Ovary (tissue), 9 donors: ENCODE data around the gene CEP57L1. TPM values are rescaled to one million over a fixed set of nuclear protein-coding genes. Genes with fewer than 3 reads are reported as not detected.

Source experiments
- DNase-seq, 5 donors: peaks; one replicate each; pipeline ENCODE4 v3.0.0-alpha.2; 2019 to 2020
- H3K27ac ChIP-seq, 2 donors: fragments of 200-600 bp; one replicate each; pipeline versions ENCODE4 v1.5.1 to v1.8.0; 2019 to 2022
- H3K27me3 ChIP-seq: fragments of 200-600 bp; one replicate; pipeline ENCODE4 v1.8.0; 2022
- H3K36me3 ChIP-seq: fragments of 200-600 bp; sonication (generic); one replicate; pipeline ENCODE4 v1.5.1; 2019
- H3K4me1 ChIP-seq: one replicate; pipeline ENCODE4 v1.8.1; 2013; ENCODE audit warnings: mild to moderate bottlenecking, moderate library complexity; ENCODE audit not compliant: insufficient read depth
- H3K4me3 ChIP-seq: fragments of 200-600 bp; sonication (generic); one replicate; pipeline ENCODE4 v1.5.1; 2017
- H3K9me3 ChIP-seq, 2 donors: fragments of 200-600 bp in 1 of 2; sonication (generic) in 1 of 2; one replicate each; pipeline versions ENCODE4 v1.5.1 to v1.8.1; 2013 to 2019; ENCODE audit warnings: mild to moderate bottlenecking in 1 of 2, moderate library complexity in 1 of 2
- CTCF ChIP-seq, 3 donors: fragments of 450-650 bp in 2 of 3; fragments of 200-600 bp in 1 of 3; IDR thresholded peaks; one replicate each; pipeline versions ENCODE4 v1.5.1 to v1.8.0; 2016 to 2022; ENCODE audit warnings: antibody characterized with exemption in 3 of 3, mild to moderate bottlenecking in 1 of 3
- EP300 ChIP-seq: sonication (generic); formaldehyde crosslinking; IDR thresholded peaks from one replicate; pipeline ENCODE4 v1.6.1; 2017; ENCODE audit warnings: antibody characterized with exemption
- POLR2A ChIP-seq: fragments of 450-650 bp; IDR thresholded peaks from one replicate; pipeline ENCODE4 v1.6.1; 2017; ENCODE audit warnings: antibody characterized with exemption, mild to moderate bottlenecking, moderate library complexity
- WGBS, 3 donors: extraction: QIAGEN DNeasy Blood & Tissue Kit in 1 of 3; methylation state at CpG; one replicate each; pipeline versions ENCODE4 v1.1.5 to v1.1.7; 2013 to 2017; 5-methylcytosine and 5-hydroxymethylcytosine counted together
- intact Hi-C, 4 donors: fragments of 100-400 bp; cut with DNase I; formaldehyde crosslinking; loops; one replicate each; pipeline versions ENCODE4 v1.11.0 to v1.15.1; 2022 to 2023
- polyA plus RNA-seq, 2 donors: library from polyadenylated mRNA; stranded (reverse); fragments of 200-250 nt in 1 of 2; fragments of 350-450 nt in 1 of 2; fragmentation: Illumina TruSeq in 1 of 2; extraction: RNeasy Lipid Tissue Mini Kit (QIAGEN cat#74804) in 1 of 2; gene quantifications; one replicate each; pipeline ENCODE4 v1.2.3, GENCODE V29; 2013 to 2014
- total RNA-seq, 7 donors: library from RNA; depleted of rRNA in 2 of 7; stranded (reverse); fragments of >200 nt in 2 of 7; fragmentation: NEBNext Ultra II Directional in 3 of 7; extraction: Animal tissue kit (Norgen Biotek cat#: 25700) in 3 of 7; gene quantifications; one replicate each; pipeline versions ENCODE4 v1.1.0 to v1.2.4, GENCODE V29; 2016 to 2023
- donor health status: DM: no; HTN: no; CAD: no; lungs with moderate emphysema.
- donor health status: DM: no; HTN: no; CAD: no.
- donor health status: Bipolar disorder and iron deficiency.
- donor health status: DM: yes; HTN: yes; CAD: no.
- donor health status: DM: no; HTN: no; CAD: no.
- donor health status: DM: yes; HTN: yes; CAD: no.

CEP57L1 gene
- total and polyA plus RNA-seq, 9 donors = 4.9 to 12.6 (median 9.2) TPM

DNA sequence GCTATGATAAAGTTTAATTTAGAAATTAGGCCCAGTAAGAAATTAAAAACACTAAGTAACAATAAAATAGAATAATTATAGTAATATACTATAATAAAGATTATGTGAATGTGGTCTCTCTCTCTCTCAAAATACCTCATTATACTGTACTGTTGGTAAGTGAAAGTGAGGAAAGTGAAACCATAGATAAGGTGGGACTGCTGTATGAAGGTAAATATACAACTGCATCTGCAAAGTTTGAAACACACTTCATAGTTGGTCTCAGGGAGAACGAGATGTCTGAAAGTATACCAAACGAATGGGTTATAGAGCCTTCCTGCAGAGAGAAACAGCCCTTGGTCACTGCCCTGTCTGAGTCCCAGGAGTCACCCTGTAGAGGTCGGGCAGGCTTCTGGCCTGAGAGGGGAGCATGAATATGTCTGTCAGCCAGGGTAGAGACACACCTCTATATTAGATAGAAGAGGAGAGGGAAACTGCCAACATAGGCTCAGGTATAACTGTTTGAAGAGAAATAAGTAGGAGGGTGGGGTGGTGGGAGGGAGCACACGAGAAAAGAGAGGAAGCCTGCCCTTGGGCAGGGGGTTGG, 32.4 kb upstream of the CEP57L1 start:
- WGBS, 3 donors = 91 to 94% (median 93%) methylated on average over 4 of the region's 4 CpGs
- DNase-seq = no peak
- intact Hi-C loops = loop anchor here in 2 of 4 donors (10.0 kb wide), 2 partner anchors 48 to 518 kb away; no protein-coding TSS in a partner anchor
- Histone ChIP-seq H3K4me1 (peaks cover 2% of the 10 kb centered on the region), H3K27ac (no peak overlapping the region), H3K27me3 (no peaks in the 10 kb centered on the region), H3K9me3 (no peaks in the 10 kb centered on the region), H3K4me3 (no peak overlapping the region), H3K36me3 (no peaks in the 10 kb centered on the region)
- TF ChIP-seq POLR2A (no peak), EP300 (no peak), CTCF (IDR thresholded peaks at IDR 0.05) (no peak)

DNA sequence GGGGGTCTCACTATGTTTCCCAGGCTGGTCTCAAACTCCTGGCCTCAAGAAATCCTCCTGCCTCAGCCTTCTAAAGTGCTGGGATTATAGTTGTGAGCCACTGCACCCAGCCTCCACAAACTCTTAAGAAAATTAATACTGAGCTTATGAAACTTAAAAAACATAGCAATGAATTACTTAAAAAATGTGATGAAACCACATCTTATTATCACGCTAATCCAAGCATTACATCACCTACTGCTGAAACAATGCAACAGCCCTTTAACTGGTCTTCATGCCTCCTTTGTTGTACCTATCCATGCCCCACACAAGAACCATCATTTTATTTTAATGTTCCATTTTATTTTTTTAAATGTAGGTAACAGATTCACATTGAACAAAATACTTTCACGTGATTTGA, 25.6 kb upstream of the CEP57L1 start:
- H3K27ac ChIP-seq = no peak overlapping the region
- no peaks in the 10 kb centered on the region for H3K9me3 ChIP-seq
- no peaks in the 10 kb centered on the region for H3K36me3 ChIP-seq
- no peaks in the 10 kb centered on the region for H3K27me3 ChIP-seq
- H3K4me1 ChIP-seq = no peaks in the 10 kb centered on the region
- WGBS, 3 donors = 90 to 92% (median 92%) methylated on average over 2 of the region's 2 CpGs
- DNase-seq = no peak
- no peak overlapping the region for H3K4me3 ChIP-seq
- no peak for TF ChIP-seq EP300
- no peak for TF ChIP-seq POLR2A
- no peak for TF ChIP-seq CTCF (IDR thresholded peaks at IDR 0.05)
- intact Hi-C loops = loop anchor here (5.0 to 10.0 kb wide), 4 partner anchors 55 to 527 kb away; no protein-coding TSS in a partner anchor

GRCh38 chr6:109071125-109071917, 24.0 kb upstream of the CEP57L1 start:
- WGBS, 3 donors = 59 to 65% (median 62%) methylated on average over 7 of the region's 7 CpGs
- intact Hi-C loops = loop anchor here in 2 of 4 donors (5.0 kb wide), 2 partner anchors 289 to 529 kb away; no protein-coding TSS in a partner anchor

GRCh38 chr6:109073344-109074132, 21.8 kb upstream of the CEP57L1 start:
- 46 to 49% (median 47%) methylated on average over 7 of the region's 7 CpGs for WGBS, 3 donors

More at GRCh38 chr6:109071125-109071917, 24.0 kb upstream of the CEP57L1 start:
- TF ChIP-seq EP300 = no peak
- no peak for TF ChIP-seq POLR2A
- H3K36me3 ChIP-seq = no peaks in the 10 kb centered on the region
- DNase-seq = no peak
- H3K4me1 ChIP-seq = no peaks in the 10 kb centered on the region
- H3K27me3 ChIP-seq = no peaks in the 10 kb centered on the region
- no peak overlapping the region for H3K4me3 ChIP-seq
- no peak overlapping the region for H3K27ac ChIP-seq
- H3K9me3 ChIP-seq = no peaks in the 10 kb centered on the region

More at GRCh38 chr6:109073344-109074132, 21.8 kb upstream of the CEP57L1 start:
- Histone ChIP-seq H3K4me3 (no peak overlapping the region), H3K4me1 (no peaks in the 10 kb centered on the region), H3K27ac (no peak overlapping the region), H3K27me3 (no peaks in the 10 kb centered on the region), H3K9me3 (no peaks in the 10 kb centered on the region), H3K36me3 (no peaks in the 10 kb centered on the region)
- peak in 1 of 5 donors; percentile 48 for DNase-seq
- TF ChIP-seq EP300 (no peak), CTCF (IDR thresholded peaks at IDR 0.05) (peak; percentile 42 to 69 (median 64)), POLR2A (no peak)
- intact Hi-C loops = loop anchor here in 2 of 4 donors (5.0 kb wide), 2 partner anchors 291 to 531 kb away; no protein-coding TSS in a partner anchor
